ACC112 (cell line): ENCODE data around the gene THAP2.
A peak's percentile ranks its signal among the peaks of the same experiment; 100 is the strongest.

ENCODE experiments used
- H2AFZ ChIP-seq: fragments of 200-600 bp; sonication (generic); one replicate; pipeline ENCODE4 v1.6.0; 2017; ENCODE audit warnings: antibody characterized with exemption, low read length; ENCODE audit not compliant: unreplicated experiment
- H3K27ac ChIP-seq: fragments of 200-600 bp; sonication (generic); 2 replicates; pipeline ENCODE4 v1.5.1; 2014; ENCODE audit warnings: low read depth, mild to moderate bottlenecking, antibody characterized with exemption, low read length, moderate library complexity
- H3K27me3 ChIP-seq: fragments of 200-600 bp; sonication (generic); 2 replicates; pipeline ENCODE4 v1.6.1; 2014; ENCODE audit warnings: mild to moderate bottlenecking, antibody characterized with exemption, low read length, moderate library complexity, mixed read lengths; ENCODE audit not compliant: insufficient read depth
- H3K36me3 ChIP-seq: fragments of 200-600 bp; sonication (generic); 2 replicates; pipeline ENCODE4 v1.6.1; 2016; ENCODE audit warnings: mild to moderate bottlenecking, antibody characterized with exemption, low read length, moderate library complexity, mixed read lengths; ENCODE audit not compliant: insufficient read depth
- H3K4me1 ChIP-seq: fragments of 200-600 bp; sonication (generic); one replicate; pipeline ENCODE4 v1.6.1; 2016; ENCODE audit warnings: low read length, mixed read lengths; ENCODE audit not compliant: insufficient read depth, unreplicated experiment, control insufficient read depth
- H3K4me3 ChIP-seq: fragments of 200-600 bp; sonication (generic); 2 replicates; pipeline ENCODE4 v1.5.1; 2014; ENCODE audit warnings: mild to moderate bottlenecking, low read depth, low read length
- H3K79me2 ChIP-seq: fragments of 200-600 bp; sonication (generic); one replicate; pipeline ENCODE4 v1.6.0; 2016; ENCODE audit warnings: low read length; ENCODE audit not compliant: control insufficient read depth, unreplicated experiment, insufficient read depth

Gene THAP2

GRCh38 chr12:71641390-71641789 is 22.7 kb upstream of the THAP2 start:
- peaks cover 33% of the 10 kb centered on the region for H3K36me3 ChIP-seq
- peaks cover 21% of the 10 kb centered on the region for H3K79me2 ChIP-seq
- no peak overlapping the region for H2AFZ ChIP-seq
- peak overlapping the region; percentile 14 for H3K27ac ChIP-seq
- H3K27me3 ChIP-seq = no peaks in the 10 kb centered on the region
- H3K4me3 ChIP-seq = no peak overlapping the region
- H3K4me1 ChIP-seq = no peaks in the 10 kb centered on the region

- peaks cover 39% of the 10 kb centered on the region for H3K36me3 ChIP-seq
These were observed 21.8 kb upstream of the THAP2 start for GRCh38 chr12:71642264-71642663.

GRCh38 chr12:71645268-71645667 is 18.8 kb upstream of the THAP2 start:
- H3K36me3 ChIP-seq = peaks cover 48% of the 10 kb centered on the region
- no peak overlapping the region for H3K27ac ChIP-seq
- no peaks in the 10 kb centered on the region for H3K4me1 ChIP-seq
- no peaks in the 10 kb centered on the region for H3K27me3 ChIP-seq
- H3K79me2 ChIP-seq = peaks cover 45% of the 10 kb centered on the region
- H2AFZ ChIP-seq = no peak overlapping the region
- no peak overlapping the region for H3K4me3 ChIP-seq

More at GRCh38 chr12:71642264-71642663, 21.8 kb upstream of the THAP2 start:
- Histone ChIP-seq H3K4me1 (no peaks in the 10 kb centered on the region), H2AFZ (no peak overlapping the region), H3K27ac (peak overlapping the region; percentile 14; the same call in 1 of the 2 replicates), H3K27me3 (no peaks in the 10 kb centered on the region), H3K4me3 (no peak overlapping the region), H3K79me2 (peaks cover 27% of the 10 kb centered on the region)

GRCh38 chr12:71646512-71646911 is 17.6 kb upstream of the THAP2 start:
- Histone ChIP-seq H3K4me1 (no peaks in the 10 kb centered on the region), H3K27me3 (no peaks in the 10 kb centered on the region), H3K79me2 (peaks cover 53% of the 10 kb centered on the region), H3K27ac (no peak overlapping the region), H2AFZ (no peak overlapping the region), H3K36me3 (peaks cover 48% of the 10 kb centered on the region), H3K4me3 (no peak overlapping the region)

GRCh38 chr12:71648537-71648936 is 15.6 kb upstream of the THAP2 start:
- Histone ChIP-seq H3K4me1 (no peaks in the 10 kb centered on the region), H3K36me3 (peaks cover 58% of the 10 kb centered on the region), H3K27me3 (no peaks in the 10 kb centered on the region), H2AFZ (no peak overlapping the region), H3K79me2 (peaks cover 72% of the 10 kb centered on the region), H3K4me3 (no peak overlapping the region), H3K27ac (no peak overlapping the region)

- Histone ChIP-seq H2AFZ (no peak overlapping the region), H3K36me3 (peaks cover 58% of the 10 kb centered on the region), H3K4me1 (no peaks in the 10 kb centered on the region), H3K27me3 (no peaks in the 10 kb centered on the region), H3K79me2 (peaks cover 75% of the 10 kb centered on the region), H3K4me3 (no peak overlapping the region), H3K27ac (no peak overlapping the region)
These were observed 14.7 kb upstream of the THAP2 start for GRCh38 chr12:71649401-71649800.

- Histone ChIP-seq H3K27ac (no peak overlapping the region), H3K4me1 (peaks cover 6% of the 10 kb centered on the region), H2AFZ (no peak overlapping the region), H3K79me2 (peaks cover 94% of the 10 kb centered on the region), H3K36me3 (peaks cover 65% of the 10 kb centered on the region), H3K4me3 (no peak overlapping the region), H3K27me3 (no peaks in the 10 kb centered on the region)
These were observed 11.4 kb upstream of the THAP2 start for GRCh38 chr12:71652656-71653055.

GRCh38 chr12:71653137-71653536 is 11.0 kb upstream of the THAP2 start:
- no peak overlapping the region for H2AFZ ChIP-seq
- H3K27me3 ChIP-seq = no peaks in the 10 kb centered on the region
- no peak overlapping the region for H3K27ac ChIP-seq
- H3K36me3 ChIP-seq = peaks cover 65% of the 10 kb centered on the region
- peaks cover 91% of the 10 kb centered on the region for H3K79me2 ChIP-seq
- H3K4me1 ChIP-seq = peaks cover 6% of the 10 kb centered on the region
- H3K4me3 ChIP-seq = no peak overlapping the region

GRCh38 chr12:71654200-71654599 is 9.9 kb upstream of the THAP2 start:
- Histone ChIP-seq H3K4me3 (no peak overlapping the region), H2AFZ (no peak overlapping the region), H3K4me1 (peaks cover 6% of the 10 kb centered on the region), H3K79me2 (peaks cover 93% of the 10 kb centered on the region), H3K27me3 (no peaks in the 10 kb centered on the region), H3K27ac (no peak overlapping the region), H3K36me3 (peaks cover 70% of the 10 kb centered on the region)

- H3K4me1 ChIP-seq = peaks cover 16% of the 10 kb centered on the region
- H3K27me3 ChIP-seq = no peaks in the 10 kb centered on the region
- peak overlapping the region; percentile 23; the same call in 1 of the 2 replicates for H3K4me3 ChIP-seq
- H3K79me2 ChIP-seq = peaks cover 93% of the 10 kb centered on the region
- H3K27ac ChIP-seq = no peak overlapping the region
- no peak overlapping the region for H2AFZ ChIP-seq
- H3K36me3 ChIP-seq = peaks cover 81% of the 10 kb centered on the region
These were observed 8.6 kb upstream of the THAP2 start for GRCh38 chr12:71655495-71655894.

- Histone ChIP-seq H2AFZ (no peak overlapping the region), H3K27ac (no peak overlapping the region), H3K79me2 (peaks cover 92% of the 10 kb centered on the region), H3K36me3 (peaks cover 81% of the 10 kb centered on the region), H3K27me3 (no peaks in the 10 kb centered on the region), H3K4me3 (peak overlapping the region; percentile 23; the same call in 1 of the 2 replicates), H3K4me1 (peaks cover 17% of the 10 kb centered on the region)
These were observed 8.2 kb upstream of the THAP2 start for GRCh38 chr12:71655907-71656306.
